Medulla oblongata (tissue), 1 donor: Measurements from ENCODE around the gene ADRB1.

Experiments used
- DNase-seq: peaks from one replicate; pipeline ENCODE4 v3.0.0-alpha.2; 2015; ENCODE audit errors: extremely low spot score

ADRB1 gene

GRCh38 chr10:114094795-114095194 is 51.1 kb downstream of the ADRB1 start:
- DNase-seq: no peak

DNA sequence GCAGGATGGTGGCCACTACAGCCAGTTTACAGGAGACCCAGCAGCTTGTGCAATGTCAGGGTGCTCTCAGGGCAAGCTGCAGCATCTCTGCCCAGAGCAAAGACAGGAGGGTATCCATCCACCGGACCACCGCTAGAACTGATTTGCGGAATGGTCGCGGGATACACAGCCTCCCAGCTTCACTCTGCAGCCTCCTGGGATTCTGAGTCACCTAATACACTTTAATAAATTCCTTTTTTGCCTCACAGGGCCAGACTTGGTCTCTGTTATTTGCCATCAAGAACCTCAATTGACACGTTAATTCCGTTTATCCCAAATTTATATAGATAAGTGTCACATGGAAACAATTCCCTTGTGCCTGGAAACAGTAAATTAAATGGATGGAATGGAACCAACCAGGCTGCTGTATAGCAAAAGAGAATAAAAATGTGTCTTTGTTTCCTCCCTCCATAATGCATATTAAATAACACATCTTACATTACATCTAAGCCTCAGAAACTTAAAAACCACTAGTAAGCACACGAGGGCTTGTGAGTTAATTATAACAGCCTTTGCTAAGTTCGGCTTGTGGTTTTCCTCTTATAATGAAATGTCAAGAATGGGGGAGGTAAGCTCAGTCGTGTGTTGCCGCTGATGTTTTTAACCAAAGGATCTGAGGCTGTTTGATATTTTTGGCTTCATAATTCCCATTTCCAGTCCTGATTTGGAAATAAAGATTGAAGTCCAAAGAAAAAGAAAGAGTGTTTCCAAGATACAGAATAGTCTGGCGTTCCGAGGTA is 52.1 kb downstream of the ADRB1 start:
- DNase-seq: no peak
